ENCODE measurements around the gene PLAAT1.

The PLAAT1 gene

GRCh38 chr3:193240850-193241706 lies at the start of gene PLAAT1:
TSS of gene PLAAT1 (plus strand) at chr3:193241222. CDS start at chr3:193255651, 14,429 bp downstream.
- DNase-seq, result no peak

GRCh38 chr3:193194371-193194770 lies 46.7 kb upstream of the PLAAT1 start:
- no peak for DNase-seq

- DNase-seq, result no peak
Measured at GRCh38 chr3:193196746-193197145, 44.3 kb upstream of the PLAAT1 start.

GRCh38 chr3:193207290-193208273 lies 33.4 kb upstream of the PLAAT1 start:
- DNase-seq, result no peak

GRCh38 chr3:193210618-193211017 lies 30.4 kb upstream of the PLAAT1 start:
- no peak for DNase-seq

GRCh38 chr3:193211173-193211572 lies 29.8 kb upstream of the PLAAT1 start:
- DNase-seq, result no peak

GRCh38 chr3:193211984-193212383 lies 29.0 kb upstream of the PLAAT1 start:
- DNase-seq, result no peak

GRCh38 chr3:193212844-193213243 lies 28.2 kb upstream of the PLAAT1 start:
- DNase-seq, result no peak

GRCh38 chr3:193214445-193214844 lies 26.6 kb upstream of the PLAAT1 start:
- no peak for DNase-seq

GRCh38 chr3:193225302-193226125 lies 15.5 kb upstream of the PLAAT1 start:
- DNase-seq, result no peak

- DNase-seq, result no peak
Measured at GRCh38 chr3:193228206-193228605, 12.8 kb upstream of the PLAAT1 start.

GRCh38 chr3:193229851-193230420 lies 11.1 kb upstream of the PLAAT1 start:
- DNase-seq, result no peak

GRCh38 chr3:193230610-193231009 lies 10.4 kb upstream of the PLAAT1 start:
- no peak for DNase-seq

- no peak for DNase-seq
Measured at GRCh38 chr3:193231201-193231600, 9.8 kb upstream of the PLAAT1 start.

GRCh38 chr3:193236599-193236998 lies 4.4 kb upstream of the PLAAT1 start:
- DNase-seq, result no peak

- DNase-seq, result no peak
Measured at GRCh38 chr3:193237030-193237429, 4.0 kb upstream of the PLAAT1 start.

GRCh38 chr3:193240436-193240849 lies 579 bp upstream of the PLAAT1 start:
- DNase-seq, result no peak

- DNase-seq, result no peak
Measured at GRCh38 chr3:193241716-193242115, 694 bp downstream of the PLAAT1 start.

- no peak for DNase-seq
Measured at GRCh38 chr3:193243571-193243970, 2.5 kb downstream of the PLAAT1 start.

GRCh38 chr3:193248848-193249468 lies 7.9 kb downstream of the PLAAT1 start:
- no peak for DNase-seq

GRCh38 chr3:193250492-193250891 lies 9.5 kb downstream of the PLAAT1 start:
- DNase-seq, result no peak
